Measurements from ENCODE around the gene VAPA. TPM values are rescaled to one million over a fixed set of nuclear protein-coding genes. Genes with fewer than 3 reads are reported as not detected.

Gene VAPA, protein sequence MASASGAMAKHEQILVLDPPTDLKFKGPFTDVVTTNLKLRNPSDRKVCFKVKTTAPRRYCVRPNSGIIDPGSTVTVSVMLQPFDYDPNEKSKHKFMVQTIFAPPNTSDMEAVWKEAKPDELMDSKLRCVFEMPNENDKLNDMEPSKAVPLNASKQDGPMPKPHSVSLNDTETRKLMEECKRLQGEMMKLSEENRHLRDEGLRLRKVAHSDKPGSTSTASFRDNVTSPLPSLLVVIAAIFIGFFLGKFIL
- polyA plus RNA-seq (174 to 350 TPM (median 267 TPM) in 3 replicates), polyA minus RNA-seq (18.6 to 194 TPM (median 79.0 TPM) in 3 replicates)
- polyA plus RNA-seq (2011; ENCODE audit: low read depth) = 170 TPM
- polyA plus RNA-seq (2011; cell fraction: cytosol; rRNA removed) = 244 and 459 TPM in 2 replicates
- polyA plus RNA-seq (2011; cell fraction: nucleus; rRNA removed) = 146 and 198 TPM in 2 replicates
- polyA plus RNA-seq (2012; ENCODE audit: low replicate concordance) = 143 and 223 TPM in 2 replicates
- polyA minus RNA-seq (2011; cell fraction: cytosol; rRNA and poly(A)+ RNA removed) = 163 TPM
- 37.4 and 91.5 TPM in 2 replicates for polyA minus RNA-seq (2011; cell fraction: nucleus; rRNA and poly(A)+ RNA removed)

DNA sequence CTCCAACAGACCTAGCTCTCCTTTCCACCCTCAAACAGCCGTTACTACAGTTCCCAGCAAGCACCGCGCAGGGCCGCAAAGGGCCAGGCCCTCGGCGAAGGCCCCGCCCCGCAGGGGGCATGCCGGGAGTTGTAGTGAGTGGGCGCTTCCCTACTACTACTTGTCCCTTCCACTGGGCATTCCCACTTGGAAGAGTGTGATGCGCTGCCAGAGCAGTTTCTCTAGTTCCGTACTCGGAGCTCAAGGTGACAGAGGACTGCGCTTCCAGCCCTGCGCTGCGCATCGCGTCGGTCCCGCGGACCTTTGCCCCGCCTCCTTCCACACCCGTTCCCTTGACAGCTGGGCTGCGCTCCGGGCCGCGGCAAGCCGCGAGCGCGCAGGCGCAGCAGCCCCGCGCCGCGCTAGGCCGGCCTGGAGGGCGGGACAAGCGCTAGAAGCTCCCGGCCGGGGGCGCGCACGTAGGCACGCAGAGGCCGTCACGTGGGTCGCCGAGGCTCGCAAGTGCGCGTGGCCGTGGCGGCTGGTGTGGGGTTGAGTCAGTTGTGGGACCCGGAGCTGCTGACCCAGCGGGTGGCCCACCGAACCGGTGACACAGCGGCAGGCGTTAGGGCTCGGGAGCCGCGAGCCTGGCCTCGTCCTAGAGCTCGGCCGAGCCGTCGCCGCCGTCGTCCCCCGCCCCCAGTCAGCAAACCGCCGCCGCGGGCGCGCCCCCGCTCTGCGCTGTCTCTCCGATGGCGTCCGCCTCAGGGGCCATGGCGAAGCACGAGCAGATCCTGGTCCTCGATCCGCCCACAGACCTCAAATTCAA, at the start of gene VAPA:
Gene VAPA, plus strand, starts transcription at position 491 of the 808 bp plus-strand sequence. Its CDS starts 241 bp downstream, at position 732.
- peak within 1 kb of the TSS; percentile 73 for H3K4me2 ChIP-seq (ENCODE audit: control insufficient read depth, extremely low read depth, insufficient read depth, low read depth, low read length)
- no peaks in the 10 kb centered on the region for H3K9me3 ChIP-seq (ENCODE audit: control insufficient read depth, low read depth, low read length)
- H3K4me1 ChIP-seq (ENCODE audit: control insufficient read depth, extremely low read depth, insufficient read depth, low read length) = peaks cover 26% of the 10 kb centered on the region
- H4K20me1 ChIP-seq (ENCODE audit: control insufficient read depth, extremely low read depth, insufficient read depth, low read length) = peaks cover 13% of the 10 kb centered on the region
- peaks cover 46% of the 10 kb centered on the region for H3K79me2 ChIP-seq (ENCODE audit: control insufficient read depth, insufficient read depth, low read length)
- dilution Hi-C loops (cut with MboI; ENCODE audit: extremely low pct_ligation_motif_present, low sequenced_read_pairs) = no loop called here
- DNase-seq (ENCODE audit: low read depth, low spot score) (no peak), FAIRE-seq (peak; percentile 44)
- no peaks in the 10 kb centered on the region for H3K36me3 ChIP-seq (ENCODE audit: control insufficient read depth in 2 of 2, extremely low read depth in 1 of 2, insufficient read depth in 2 of 2, low read length in 2 of 2)
- H2AFZ ChIP-seq (ENCODE audit: control insufficient read depth, low read length) = peak within 1 kb of the TSS; percentile 99
- H3K4me3 ChIP-seq (ENCODE audit: control insufficient read depth in 2 of 3, extremely low read depth in 1 of 3, insufficient read depth in 2 of 3, low read depth in 1 of 3, low read length in 3 of 3) = peak within 1 kb of the TSS; percentile 88 to 95 (median 90)
- no peaks in the 10 kb centered on the region for H3K9me1 ChIP-seq (ENCODE audit: control insufficient read depth, extremely low read depth, insufficient read depth, low read length)
- peak within 1 kb of the TSS; percentile 93 for H3K27ac ChIP-seq (ENCODE audit: control insufficient read depth, insufficient read depth, low read length)
- H3K27me3 ChIP-seq (ENCODE audit: control insufficient read depth, extremely low read depth, insufficient read depth, low read length) = no peaks in the 10 kb centered on the region
- H3K9ac ChIP-seq (ENCODE audit: control insufficient read depth, extremely low read depth, insufficient read depth, low read length) = peak within 1 kb of the TSS; percentile 87
- no peak for TF ChIP-seq EZH2 (IDR thresholded peaks at IDR 0.05; ENCODE audit: low read length)
- TF ChIP-seq, protein P1, sequence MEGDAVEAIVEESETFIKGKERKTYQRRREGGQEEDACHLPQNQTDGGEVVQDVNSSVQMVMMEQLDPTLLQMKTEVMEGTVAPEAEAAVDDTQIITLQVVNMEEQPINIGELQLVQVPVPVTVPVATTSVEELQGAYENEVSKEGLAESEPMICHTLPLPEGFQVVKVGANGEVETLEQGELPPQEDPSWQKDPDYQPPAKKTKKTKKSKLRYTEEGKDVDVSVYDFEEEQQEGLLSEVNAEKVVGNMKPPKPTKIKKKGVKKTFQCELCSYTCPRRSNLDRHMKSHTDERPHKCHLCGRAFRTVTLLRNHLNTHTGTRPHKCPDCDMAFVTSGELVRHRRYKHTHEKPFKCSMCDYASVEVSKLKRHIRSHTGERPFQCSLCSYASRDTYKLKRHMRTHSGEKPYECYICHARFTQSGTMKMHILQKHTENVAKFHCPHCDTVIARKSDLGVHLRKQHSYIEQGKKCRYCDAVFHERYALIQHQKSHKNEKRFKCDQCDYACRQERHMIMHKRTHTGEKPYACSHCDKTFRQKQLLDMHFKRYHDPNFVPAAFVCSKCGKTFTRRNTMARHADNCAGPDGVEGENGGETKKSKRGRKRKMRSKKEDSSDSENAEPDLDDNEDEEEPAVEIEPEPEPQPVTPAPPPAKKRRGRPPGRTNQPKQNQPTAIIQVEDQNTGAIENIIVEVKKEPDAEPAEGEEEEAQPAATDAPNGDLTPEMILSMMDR (optimal IDR thresholded peaks at IDR 0.05 in 1 of 3, IDR thresholded peaks at IDR 0.05 in 1 of 3, conservative IDR thresholded peaks at IDR 0.05 in 1 of 3; ENCODE audit: extremely low read depth in 1 of 3, insufficient read depth in 2 of 3, low read length in 3 of 3) = no peak

DNA sequence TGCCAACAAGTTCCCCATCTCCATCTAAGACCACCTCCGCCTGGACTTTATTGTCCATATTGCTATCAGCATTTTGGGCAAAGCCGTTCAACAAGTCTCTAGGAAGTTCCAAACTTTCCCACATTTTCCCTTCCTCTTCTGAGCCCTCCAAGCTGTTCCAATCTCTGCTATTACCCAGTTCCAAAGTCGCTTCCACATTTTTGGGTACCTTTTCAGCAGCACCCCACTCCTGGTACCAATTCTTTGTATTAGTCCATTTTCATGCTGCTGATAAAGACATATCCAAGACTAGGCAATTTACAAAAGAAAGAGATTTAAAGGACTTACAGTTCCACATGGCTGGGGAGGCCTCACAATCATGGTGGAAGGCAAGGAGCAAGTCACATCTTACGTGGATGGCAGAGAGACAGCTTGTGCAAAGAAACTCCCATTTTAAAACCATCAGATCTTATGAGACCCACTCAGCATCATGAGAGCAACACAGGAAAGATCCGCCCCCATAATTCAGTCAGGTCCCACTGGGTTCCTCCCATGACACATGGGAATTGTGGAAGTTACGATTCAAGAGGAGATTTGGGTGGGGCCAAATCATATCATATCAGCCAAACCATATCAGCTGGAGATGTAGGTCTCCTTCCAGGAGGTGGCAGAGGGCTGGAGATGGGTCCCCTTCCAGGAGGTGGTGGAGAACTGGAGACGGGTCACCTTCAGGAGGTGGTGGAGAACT, 47.9 kb upstream of the VAPA start:
- Histone ChIP-seq H4K20me1 (ENCODE audit: control insufficient read depth, extremely low read depth, insufficient read depth, low read length) (no peaks in the 10 kb centered on the region), H3K4me3 (ENCODE audit: control insufficient read depth in 2 of 3, extremely low read depth in 1 of 3, insufficient read depth in 2 of 3, low read depth in 1 of 3, low read length in 3 of 3) (no peak overlapping the region), H3K9me1 (ENCODE audit: control insufficient read depth, extremely low read depth, insufficient read depth, low read length) (no peaks in the 10 kb centered on the region), H3K27ac (ENCODE audit: control insufficient read depth, insufficient read depth, low read length) (no peak overlapping the region), H3K36me3 (ENCODE audit: control insufficient read depth in 2 of 2, extremely low read depth in 1 of 2, insufficient read depth in 2 of 2, low read length in 2 of 2) (no peaks in the 10 kb centered on the region), H2AFZ (ENCODE audit: control insufficient read depth, low read length) (no peak overlapping the region), H3K9ac (ENCODE audit: control insufficient read depth, extremely low read depth, insufficient read depth, low read length) (no peak overlapping the region), H3K4me2 (ENCODE audit: control insufficient read depth, extremely low read depth, insufficient read depth, low read depth, low read length) (no peak overlapping the region), H3K4me1 (ENCODE audit: control insufficient read depth, extremely low read depth, insufficient read depth, low read length) (peaks cover 23% of the 10 kb centered on the region), H3K9me3 (ENCODE audit: control insufficient read depth, low read depth, low read length) (peaks cover 6% of the 10 kb centered on the region), H3K79me2 (ENCODE audit: control insufficient read depth, insufficient read depth, low read length) (no peaks in the 10 kb centered on the region), H3K27me3 (ENCODE audit: control insufficient read depth, extremely low read depth, insufficient read depth, low read length) (no peaks in the 10 kb centered on the region)
- FAIRE-seq = no peak
- no peak for DNase-seq (ENCODE audit: low read depth, low spot score)
- dilution Hi-C loops (cut with MboI; ENCODE audit: extremely low pct_ligation_motif_present, low sequenced_read_pairs) = no loop called here
- TF ChIP-seq, protein P1 (optimal IDR thresholded peaks at IDR 0.05 in 1 of 3, IDR thresholded peaks at IDR 0.05 in 1 of 3, conservative IDR thresholded peaks at IDR 0.05 in 1 of 3; ENCODE audit: extremely low read depth in 1 of 3, insufficient read depth in 2 of 3, low read length in 3 of 3) = no peak
- no peak for TF ChIP-seq EZH2 (IDR thresholded peaks at IDR 0.05; ENCODE audit: low read length)
